B cell (primary cell): ENCODE measurements around the gene TNFAIP2. TPM values are rescaled to one million over a fixed set of nuclear protein-coding genes. Genes with fewer than 3 reads are reported as not detected.

ENCODE experiments used
- ATAC-seq: fragments of 200-7000 bp; cut with Tn5 transposase; one replicate; pipeline ENCODE4 v1.10.0; 2021; ENCODE audit warnings: low read depth, mild to moderate bottlenecking, moderate number of reproducible peaks, moderate library complexity
- CTCF ChIA-PET: fragments of 350-600 bp; sonication (Branson Sonifier 250); formaldehyde crosslinking; loops from one replicate; lab custom pipeline; 2021; ENCODE audit warnings: antibody characterized with exemption, inconsistent platforms; lab: Charles Lee
- POLR2A ChIA-PET: fragments of 350-600 bp; sonication (Branson Sonifier 250); formaldehyde crosslinking; loops from one replicate; lab custom pipeline; 2021; ENCODE audit warnings: antibody characterized with exemption; lab: Charles Lee
- DNase-seq: peaks from one replicate; pipeline ENCODE4 v3.0.0; 2013
- H2AFZ ChIP-seq: 2 replicates; pipeline ENCODE4 v1.6.1; 2012; ENCODE audit warnings: mild to moderate bottlenecking, low read depth, low read length; ENCODE audit not compliant: insufficient read depth, poor library complexity, severe bottlenecking
- H3K27ac ChIP-seq, 2 donors: 1 replicate in 1 of 2; 2 replicates in 1 of 2; pipeline ENCODE4 v1.5.1; 2012 to 2013; ENCODE audit warnings: low read length in 2 of 2, mild to moderate bottlenecking in 2 of 2, moderate library complexity in 1 of 2
- H3K27me3 ChIP-seq, 4 experiments: fragments of 200-600 bp in 1 of 4; sonication (generic) in 1 of 4; replicated peaks in 1 of 4; 1 replicate in 2 of 4; 2 replicates in 2 of 4; pipeline versions ENCODE4 v1.6.1 to v1.7.0; 2013 to 2016; ENCODE audit warnings: low read length in 3 of 4, mild to moderate bottlenecking in 2 of 4, mixed read lengths in 1 of 4, moderate library complexity in 1 of 4; ENCODE audit not compliant: insufficient read depth in 4 of 4, control insufficient read depth in 3 of 4; ENCODE audit errors: control extremely low read depth in 1 of 4
- H3K36me3 ChIP-seq, 2 experiments: replicated peaks in 1 of 2; 1 replicate in 1 of 2; 2 replicates in 1 of 2; pipeline versions ENCODE4 v1.6.1 to v1.7.1; 2013; ENCODE audit warnings: low read length in 1 of 2; ENCODE audit not compliant: insufficient read depth in 2 of 2, control insufficient read depth in 1 of 2; ENCODE audit errors: control extremely low read depth in 1 of 2, extremely low read depth in 1 of 2
- H3K4me1 ChIP-seq, 2 donors: fragments of 200-600 bp in 1 of 2; sonication (generic) in 1 of 2; 1 replicate in 1 of 2; 2 replicates in 1 of 2; pipeline versions ENCODE4 v1.5.1 to v1.6.1; 2013 to 2017; ENCODE audit warnings: low read length in 2 of 2; ENCODE audit not compliant: control insufficient read depth in 2 of 2, insufficient read depth in 2 of 2
- H3K4me2 ChIP-seq: replicated peaks from 2 replicates; pipeline ENCODE3; 2012; ENCODE audit warnings: mild to moderate bottlenecking, low read depth, low read length; ENCODE audit not compliant: poor library complexity, severe bottlenecking
- H3K4me3 ChIP-seq, 5 experiments: fragments of 200-600 bp in 1 of 5; sonication (generic) in 1 of 5; 1 replicate in 3 of 5; 2 replicates in 2 of 5; pipeline versions ENCODE4 v1.5.1 to v1.7.0; 2011 to 2016; ENCODE audit warnings: low read length in 4 of 5, mild to moderate bottlenecking in 4 of 5, low read depth in 2 of 5, control low read depth in 1 of 5, moderate library complexity in 1 of 5; ENCODE audit not compliant: insufficient read depth in 1 of 5; ENCODE audit errors: control extremely low read depth in 1 of 5, extremely low read depth in 1 of 5
- H3K79me2 ChIP-seq: fragments of 200-600 bp; sonication (generic); one replicate; pipeline ENCODE4 v1.6.0; 2016; ENCODE audit warnings: low read length; ENCODE audit not compliant: control insufficient read depth, insufficient read depth
- H3K9ac ChIP-seq: fragments of 200-600 bp; sonication (generic); 2 replicates; pipeline ENCODE4 v1.6.1; 2017; ENCODE audit warnings: mild to moderate bottlenecking, low read length, moderate library complexity
- H3K9me3 ChIP-seq, 3 donors: one replicate each; pipeline versions ENCODE4 v1.6.1 to v1.7.1; 2013; ENCODE audit warnings: low read length in 2 of 3; ENCODE audit not compliant: control insufficient read depth in 2 of 3, insufficient read depth in 1 of 3; ENCODE audit errors: control extremely low read depth in 1 of 3
- H4K20me1 ChIP-seq: 2 replicates; pipeline ENCODE4 v1.6.0; 2012; ENCODE audit warnings: mild to moderate bottlenecking, low read length; ENCODE audit not compliant: insufficient read depth, control insufficient read depth, poor library complexity, severe bottlenecking
- H3K27ac Mint-ChIP-seq: one replicate; pipeline ENCODE4 v1.8.0; 2021; ENCODE audit warnings: mixed read lengths
- H3K27me3 Mint-ChIP-seq: one replicate; pipeline ENCODE4 v1.8.0; 2021; ENCODE audit warnings: mixed read lengths
- H3K4me1 Mint-ChIP-seq: one replicate; pipeline ENCODE4 v1.8.0; 2021; ENCODE audit warnings: mixed read lengths
- H3K4me3 Mint-ChIP-seq: one replicate; pipeline ENCODE4 v1.8.0; 2021; ENCODE audit warnings: mixed read lengths
- H3K9me3 Mint-ChIP-seq: one replicate; pipeline ENCODE4 v1.8.0; 2022; ENCODE audit warnings: mixed read lengths; ENCODE audit not compliant: insufficient read depth
- CTCF ChIP-seq: fragments of 200-600 bp; IDR thresholded peaks from one replicate; pipeline ENCODE4 v1.8.0; 2022; ENCODE audit warnings: antibody characterized with exemption, mild to moderate bottlenecking
- EZH2 ChIP-seq: IDR thresholded peaks from 2 replicates; pipeline ENCODE4 v1.6.1; 2012; ENCODE audit warnings: borderline replicate concordance, low read depth, mild to moderate bottlenecking, moderate library complexity, low read length; ENCODE audit not compliant: insufficient read depth, poor library complexity, severe bottlenecking
- WGBS: methylation state at CpG from one replicate; pipeline ENCODE4 v1.1.5; 2013; ENCODE audit warnings: missing lambda C conversion rate; ENCODE audit not compliant: insufficient coverage; 5-methylcytosine and 5-hydroxymethylcytosine counted together
- intact Hi-C: fragments of 100-400 bp; cut with micrococcal nuclease; formaldehyde crosslinking; loops from one replicate; pipeline ENCODE4 v1.10.0; 2022
- polyA plus RNA-seq: library from polyadenylated mRNA; depleted of rRNA; stranded (reverse); fragments of >200 nt; gene quantifications from 2 replicates; pipeline ENCODE4 v1.2.3, GENCODE V29; 2012
- total RNA-seq, 2 donors: library from RNA; stranded (reverse); fragments of 120-200 nt in 1 of 2; gene quantifications; 1 replicate in 1 of 2; 2 replicates in 1 of 2; pipeline versions ENCODE4 v1.2.3 to v1.2.4, GENCODE V29; 2013 to 2022

The TNFAIP2 gene
- total and polyA plus RNA-seq, 2 donors (not counting 1 experiment from before 2014, with no cell fraction given), result 1.5 to 9.0 TPM

DNA sequence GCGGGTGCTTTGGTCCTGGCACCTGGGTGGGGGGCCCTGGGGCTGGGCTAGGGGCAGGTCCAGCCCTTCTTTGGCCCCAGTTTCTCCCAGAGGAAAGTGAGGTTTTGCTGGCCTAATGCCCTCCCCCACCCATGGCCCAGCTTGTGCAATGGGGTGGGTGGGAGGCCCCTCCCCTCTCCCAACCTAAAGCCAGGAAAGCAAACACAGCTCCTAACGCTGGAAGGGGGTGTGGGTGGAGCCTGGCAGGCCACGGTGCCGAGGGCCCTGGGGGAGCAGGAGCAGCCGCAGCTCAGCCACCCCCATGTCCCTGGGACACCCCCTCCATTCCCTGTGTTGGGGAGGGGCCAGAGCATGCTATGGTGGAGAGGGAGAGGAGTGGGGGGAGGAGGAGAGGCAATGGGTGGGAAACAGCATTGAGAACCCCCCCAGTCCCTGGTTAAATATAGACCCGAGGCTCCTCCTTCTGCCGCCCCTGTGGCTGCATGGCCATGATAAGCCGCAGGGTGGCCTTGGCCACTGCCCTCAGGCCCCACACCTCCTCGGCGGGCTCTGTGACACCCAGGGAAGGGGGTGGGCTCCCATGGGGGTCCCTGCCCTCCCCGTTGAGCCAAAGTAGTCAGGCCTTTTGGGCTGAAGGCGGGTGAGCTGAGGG lies 24.1 kb upstream of the TNFAIP2 start:
- H3K27ac Mint-ChIP-seq, result no peak overlapping the region
- WGBS, result 87% methylated on average over 8 of the region's 12 CpGs

More for the DNA sequence above, 24.1 kb upstream of the TNFAIP2 start:
- TF ChIP-seq EZH2, result no peak
- no peak for TF ChIP-seq CTCF
- H3K4me3 Mint-ChIP-seq, result no peak overlapping the region
- peaks cover 20% of the 10 kb centered on the region for H3K4me1 Mint-ChIP-seq
- CTCF ChIA-PET, result interaction anchor here (1.4 kb wide), 1 partner anchor 21 kb away, joined by 3 read pairs; no protein-coding TSS in a partner anchor
- ATAC-seq (no peak), DNase-seq (no peak)
- intact Hi-C loops, result no loop called here
- Histone ChIP-seq H2AFZ (no peak overlapping the region), H3K79me2 (no peaks in the 10 kb centered on the region), H3K36me3 (no peaks in the 10 kb centered on the region), H3K4me2 (no peak overlapping the region), H3K9me3 (peaks cover 0 to 8% (median 0%) of the 10 kb centered on the region in 3 donors), H3K4me3 (no peak overlapping the region), H4K20me1 (no peaks in the 10 kb centered on the region), H3K27ac (no peak overlapping the region), H3K4me1 (peaks cover 30 to 36% of the 10 kb centered on the region in 2 donors), H3K27me3 (peaks cover 0 to 28% (median 11%) of the 10 kb centered on the region in 4 experiments), H3K9ac (no peak overlapping the region)
- H3K27me3 Mint-ChIP-seq, result peaks cover 14% of the 10 kb centered on the region
- POLR2A ChIA-PET, result no interaction called here
- no peaks in the 10 kb centered on the region for H3K9me3 Mint-ChIP-seq
